BE2C (cell line): ENCODE data around the gene ESYT3.
A peak's percentile ranks its signal among the peaks of the same experiment; 100 is the strongest.

ENCODE experiments used
- DNase-seq: peaks from one replicate; pipeline ENCODE4 v3.0.0-alpha.2; 2020
- H3K27me3 ChIP-seq: fragments of 250-450 bp; sonication (Bioruptor Pico); 2 replicates; pipeline ENCODE4 v1.5.1; 2020; ENCODE audit warnings: mild to moderate bottlenecking
- H3K36me3 ChIP-seq: fragments of 250-450 bp; sonication (Bioruptor Pico); 2 replicates; pipeline ENCODE4 v1.5.1; 2020; ENCODE audit warnings: mild to moderate bottlenecking
- H3K4me1 ChIP-seq: fragments of 250-450 bp; sonication (Bioruptor Pico); 2 replicates; pipeline ENCODE4 v1.5.1; 2020
- H3K4me3 ChIP-seq: 2 replicates; pipeline ENCODE4 v1.5.1; 2011; ENCODE audit warnings: low read depth, low read length
- H3K9me3 ChIP-seq: fragments of 250-450 bp; sonication (Bioruptor Pico); 2 replicates; pipeline ENCODE4 v1.5.1; 2020
- TF ChIP-seq, protein P1 (sequence below): IDR thresholded peaks from 2 replicates; pipeline ENCODE4 v1.5.1; 2012; ENCODE audit warnings: mild to moderate bottlenecking, low read depth, low read length

ESYT3 gene

GRCh38 chr3:138442433-138442832, 8.0 kb downstream of the ESYT3 start:
- H3K27me3 ChIP-seq: no peaks in the 10 kb centered on the region
- H3K4me1 ChIP-seq: no peaks in the 10 kb centered on the region
- no peak overlapping the region for H3K4me3 ChIP-seq
- no peaks in the 10 kb centered on the region for H3K36me3 ChIP-seq
- peak; percentile 66 for DNase-seq
- no peaks in the 10 kb centered on the region for H3K9me3 ChIP-seq
- TF ChIP-seq, protein P1, sequence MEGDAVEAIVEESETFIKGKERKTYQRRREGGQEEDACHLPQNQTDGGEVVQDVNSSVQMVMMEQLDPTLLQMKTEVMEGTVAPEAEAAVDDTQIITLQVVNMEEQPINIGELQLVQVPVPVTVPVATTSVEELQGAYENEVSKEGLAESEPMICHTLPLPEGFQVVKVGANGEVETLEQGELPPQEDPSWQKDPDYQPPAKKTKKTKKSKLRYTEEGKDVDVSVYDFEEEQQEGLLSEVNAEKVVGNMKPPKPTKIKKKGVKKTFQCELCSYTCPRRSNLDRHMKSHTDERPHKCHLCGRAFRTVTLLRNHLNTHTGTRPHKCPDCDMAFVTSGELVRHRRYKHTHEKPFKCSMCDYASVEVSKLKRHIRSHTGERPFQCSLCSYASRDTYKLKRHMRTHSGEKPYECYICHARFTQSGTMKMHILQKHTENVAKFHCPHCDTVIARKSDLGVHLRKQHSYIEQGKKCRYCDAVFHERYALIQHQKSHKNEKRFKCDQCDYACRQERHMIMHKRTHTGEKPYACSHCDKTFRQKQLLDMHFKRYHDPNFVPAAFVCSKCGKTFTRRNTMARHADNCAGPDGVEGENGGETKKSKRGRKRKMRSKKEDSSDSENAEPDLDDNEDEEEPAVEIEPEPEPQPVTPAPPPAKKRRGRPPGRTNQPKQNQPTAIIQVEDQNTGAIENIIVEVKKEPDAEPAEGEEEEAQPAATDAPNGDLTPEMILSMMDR: no peak

DNA sequence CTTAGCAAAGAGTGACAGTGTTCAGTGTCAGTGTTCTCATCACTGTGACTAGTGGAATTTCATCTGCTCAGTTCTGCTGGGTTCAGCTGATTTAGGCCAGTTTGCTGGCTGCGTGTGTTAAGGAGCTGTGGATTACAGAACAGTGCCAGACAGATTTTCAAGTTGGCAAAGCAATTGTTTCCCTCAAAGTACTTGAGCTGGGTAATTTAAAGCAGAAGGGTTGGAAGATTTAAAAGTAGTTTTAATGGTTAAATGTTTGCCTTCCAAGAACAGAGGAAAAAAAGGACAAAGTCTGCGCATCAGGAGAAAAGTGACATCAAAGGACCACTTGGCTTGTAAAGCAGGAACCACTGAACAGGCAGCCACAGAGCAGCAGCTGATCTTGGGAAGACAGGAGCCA, 8.7 kb downstream of the ESYT3 start:
- H3K9me3 ChIP-seq: no peaks in the 10 kb centered on the region
- H3K27me3 ChIP-seq: no peaks in the 10 kb centered on the region
- DNase-seq: no peak
- H3K36me3 ChIP-seq: no peaks in the 10 kb centered on the region
- TF ChIP-seq, protein P1: no peak
- H3K4me3 ChIP-seq: no peak overlapping the region
- H3K4me1 ChIP-seq: no peaks in the 10 kb centered on the region

DNA sequence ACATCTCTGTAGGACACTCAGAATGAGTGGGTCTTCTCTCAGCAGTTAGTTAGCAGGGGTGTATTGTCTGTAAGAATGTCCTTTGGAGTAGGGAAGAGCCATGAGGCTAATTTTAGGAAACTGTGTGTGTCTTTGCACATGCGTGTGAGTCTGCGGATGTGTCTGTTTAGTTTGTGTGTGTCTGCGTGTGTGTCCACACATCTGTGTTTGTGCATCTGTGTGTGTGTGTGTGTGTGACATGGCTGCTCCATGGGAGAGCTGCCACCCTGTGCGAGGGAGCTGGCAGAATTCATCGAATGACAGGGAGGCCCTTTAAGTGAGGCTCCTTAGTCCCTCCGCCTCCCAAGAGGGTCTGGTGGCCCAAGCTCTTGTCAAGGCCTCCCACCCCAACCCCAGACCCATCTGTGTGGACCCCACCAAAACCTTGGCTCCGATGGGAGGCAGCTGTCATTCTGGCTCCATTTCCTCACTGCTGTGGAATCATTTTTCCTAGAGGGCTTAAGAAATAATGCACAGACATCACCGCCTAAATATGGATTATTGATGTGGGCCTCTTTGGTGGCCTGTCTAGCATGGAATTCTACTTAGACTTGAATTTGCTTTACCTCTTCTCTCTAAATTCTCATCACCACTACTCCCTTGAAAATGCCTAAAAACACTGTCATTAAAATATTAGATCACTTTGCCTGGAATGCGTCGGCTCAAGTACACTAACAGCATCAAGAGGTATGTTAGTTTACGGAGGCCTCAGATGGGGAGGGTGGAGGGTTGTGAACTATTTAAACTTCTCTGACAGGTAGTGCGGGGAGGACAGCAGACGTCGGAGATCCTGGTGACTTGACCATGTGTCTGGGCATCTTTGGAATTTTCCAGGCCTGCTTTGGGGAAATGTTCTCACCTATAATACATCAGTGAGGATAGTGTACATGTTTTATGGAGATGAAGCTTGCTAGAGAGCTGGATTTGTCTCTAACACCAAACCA, 9.4 kb downstream of the ESYT3 start:
- Histone ChIP-seq H3K4me1 (no peaks in the 10 kb centered on the region), H3K36me3 (no peaks in the 10 kb centered on the region), H3K4me3 (no peak overlapping the region), H3K9me3 (no peaks in the 10 kb centered on the region), H3K27me3 (no peaks in the 10 kb centered on the region)
- TF ChIP-seq, protein P1: no peak
- DNase-seq: no peak

GRCh38 chr3:138445236-138445635, 10.8 kb downstream of the ESYT3 start:
- TF ChIP-seq, protein P1: no peak
- no peak for DNase-seq
- H3K27me3 ChIP-seq: no peaks in the 10 kb centered on the region
- H3K9me3 ChIP-seq: no peaks in the 10 kb centered on the region
- no peaks in the 10 kb centered on the region for H3K4me1 ChIP-seq
- no peaks in the 10 kb centered on the region for H3K36me3 ChIP-seq
- H3K4me3 ChIP-seq: no peak overlapping the region

DNA sequence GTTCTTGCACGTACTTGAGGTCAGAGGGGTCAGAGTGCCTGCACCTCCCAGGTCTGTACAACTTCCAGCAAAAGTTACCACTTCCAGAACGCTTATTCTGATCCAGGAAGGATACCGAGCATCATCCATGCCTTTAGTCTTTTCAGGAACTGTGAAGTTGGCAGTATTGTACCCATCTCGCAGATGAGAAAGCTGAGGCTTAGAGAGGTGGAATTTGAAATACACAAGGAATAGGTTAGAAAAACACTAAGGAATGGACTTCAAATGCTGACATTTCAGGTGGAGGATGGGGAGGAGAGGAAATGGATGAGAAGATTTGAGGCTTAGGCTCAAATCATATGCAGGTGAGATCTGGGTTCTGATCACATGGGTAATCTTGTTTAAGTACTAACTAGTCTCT, 11.2 kb downstream of the ESYT3 start:
- no peak for DNase-seq
- H3K27me3 ChIP-seq: no peaks in the 10 kb centered on the region
- no peak overlapping the region for H3K4me3 ChIP-seq
- H3K4me1 ChIP-seq: no peaks in the 10 kb centered on the region
- no peaks in the 10 kb centered on the region for H3K36me3 ChIP-seq
- H3K9me3 ChIP-seq: no peaks in the 10 kb centered on the region
- TF ChIP-seq, protein P1: no peak

GRCh38 chr3:138448631-138449030, 14.2 kb downstream of the ESYT3 start:
- Histone ChIP-seq H3K36me3 (no peaks in the 10 kb centered on the region), H3K4me3 (no peak overlapping the region), H3K9me3 (no peaks in the 10 kb centered on the region), H3K27me3 (no peaks in the 10 kb centered on the region), H3K4me1 (no peaks in the 10 kb centered on the region)
- TF ChIP-seq, protein P1: no peak
- no peak for DNase-seq
